Left cardiac atrium (tissue), 4 donors: ENCODE measurements around the gene MTHFD1L. TPM values are rescaled to one million over a fixed set of nuclear protein-coding genes. Genes with fewer than 3 reads are reported as not detected.

Experiments used
- ATAC-seq, 2 donors: fragments of 200-7000 bp; cut with Tn5 transposase; one replicate each; pipeline ENCODE4 v1.9.1; 2020; ENCODE audit warnings: mild to moderate bottlenecking in 2 of 2, moderate library complexity in 2 of 2
- DNase-seq: peaks from one replicate; pipeline ENCODE4 v3.0.0-alpha.2; 2020
- intact Hi-C, 2 donors: fragments of 100-400 bp; cut with DNase I; formaldehyde crosslinking; loops; one replicate each; pipeline versions ENCODE4 v1.14.1 to v1.15.1; 2022 to 2023
- total RNA-seq, 2 donors: library from RNA; stranded (reverse); fragmentation: NEBNext Ultra II Directional; extraction: Animal tissue kit (Norgen Biotek cat#: 25700); gene quantifications; one replicate each; pipeline ENCODE4 v1.2.1, GENCODE V29; 2021
- donor health status: DM: no; HTN: yes; CAD: no.
- donor health status: DM: no; HTN: yes; CAD: no; lungs with severe emphysema.
- donor health status: DM: yes; HTN: yes; CAD: no.
- donor health status: Dilated cardiomyopathy.

The MTHFD1L gene
- total RNA-seq, 2 donors from 2014 or later = 4.8 to 19.7 TPM

DNA sequence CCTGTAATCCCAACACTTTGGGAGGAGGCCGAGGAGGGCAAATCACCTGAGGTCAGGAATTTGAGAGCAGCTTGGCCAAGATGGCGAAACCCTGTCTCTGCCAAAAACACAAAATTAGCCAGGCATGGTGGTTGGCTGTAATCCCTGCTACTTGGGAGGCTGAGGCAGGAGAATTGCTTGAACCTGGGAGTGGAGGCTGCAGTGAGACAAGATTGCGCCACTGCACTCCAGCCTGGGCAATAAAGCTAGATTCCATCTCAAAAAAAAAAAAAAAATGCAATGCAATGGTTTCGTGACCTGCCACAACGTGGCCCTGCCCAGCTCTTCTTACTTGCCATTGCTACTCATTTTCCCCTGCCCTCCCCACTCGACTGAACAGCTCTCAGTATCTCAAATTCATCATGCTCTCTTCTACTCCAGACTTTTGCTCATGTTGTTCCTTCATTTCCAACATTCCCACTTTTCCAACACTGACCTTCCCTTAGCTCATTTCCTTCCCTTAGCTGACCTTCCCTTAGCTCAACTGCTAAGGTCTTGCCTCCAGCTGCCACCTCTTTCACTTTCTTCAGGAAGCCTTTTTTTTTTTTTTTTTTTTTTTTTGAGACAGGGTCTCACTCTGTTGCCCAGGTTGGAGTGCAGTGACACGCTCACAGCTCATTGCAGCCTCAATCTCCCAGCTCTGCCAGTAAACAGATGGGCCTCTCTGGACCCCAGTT is 2.1 kb upstream of the MTHFD1L start:
- DNase-seq = no peak
- intact Hi-C loops = no loop called here
- ATAC-seq = no peak

DNA sequence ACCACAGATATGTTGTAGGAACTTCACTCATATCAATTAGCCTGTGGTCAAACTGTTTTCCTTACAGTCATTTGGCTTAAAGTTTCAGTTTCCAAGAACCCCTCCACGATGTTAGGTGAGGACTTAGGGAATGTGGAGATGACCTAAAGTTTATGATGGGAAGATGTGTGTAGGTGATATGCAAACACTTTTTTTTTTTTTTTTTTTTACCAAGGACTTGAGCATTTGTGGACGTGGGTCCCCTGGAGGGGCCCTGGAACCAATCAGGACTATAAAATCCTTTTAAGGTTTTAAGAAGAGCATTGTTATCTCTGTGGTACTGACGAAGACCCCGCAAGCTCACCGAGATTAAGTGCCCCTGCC is 478 bp upstream of the MTHFD1L start:
- ATAC-seq (no peak), DNase-seq (no peak)
- intact Hi-C loops = no loop called here

DNA sequence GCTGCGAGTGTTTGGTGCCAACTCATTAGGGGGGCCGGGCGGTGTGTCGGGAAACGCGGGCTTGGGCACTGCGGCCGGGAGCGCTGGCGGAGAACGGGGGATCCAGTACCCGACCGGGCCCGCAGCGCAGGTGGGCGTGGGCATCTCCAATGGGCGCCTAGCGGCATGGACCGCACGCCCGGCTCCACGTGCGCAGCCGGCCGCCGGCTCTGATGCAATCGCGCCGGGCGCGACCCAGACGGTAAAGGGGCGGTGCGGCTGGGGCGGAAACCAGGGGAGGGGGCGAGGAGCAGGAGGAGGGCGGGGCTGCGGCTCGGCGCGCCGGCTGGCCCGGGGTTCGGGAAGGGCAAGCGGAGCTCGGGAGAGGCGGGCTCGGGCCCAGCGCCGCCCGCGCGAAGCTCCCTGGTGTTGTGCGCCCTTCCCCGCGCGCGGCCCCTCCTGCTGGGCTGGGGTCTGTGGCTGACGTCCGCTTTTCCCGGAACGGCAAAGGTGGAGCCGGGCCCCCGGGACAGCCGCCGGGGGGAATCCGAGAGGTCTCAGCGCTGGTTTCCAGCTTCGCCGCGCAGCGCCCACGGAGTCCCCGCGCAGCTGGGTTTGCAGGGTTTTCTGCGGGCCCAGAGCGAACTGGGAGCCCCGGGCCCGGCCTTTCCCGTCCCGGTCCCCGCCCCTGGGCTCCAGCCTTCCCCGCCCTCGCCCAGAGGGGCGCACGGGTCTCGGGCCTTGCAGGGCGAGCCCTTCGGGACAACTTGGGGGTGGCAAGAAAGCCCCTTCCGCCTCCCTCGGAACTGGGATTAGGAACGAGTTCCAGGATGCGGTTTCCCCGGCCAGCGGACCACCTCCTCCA is 867 bp downstream of the MTHFD1L start:
- intact Hi-C loops = no loop called here
- DNase-seq (peak; percentile 92), ATAC-seq (peak; percentile 92 to 93)

DNA sequence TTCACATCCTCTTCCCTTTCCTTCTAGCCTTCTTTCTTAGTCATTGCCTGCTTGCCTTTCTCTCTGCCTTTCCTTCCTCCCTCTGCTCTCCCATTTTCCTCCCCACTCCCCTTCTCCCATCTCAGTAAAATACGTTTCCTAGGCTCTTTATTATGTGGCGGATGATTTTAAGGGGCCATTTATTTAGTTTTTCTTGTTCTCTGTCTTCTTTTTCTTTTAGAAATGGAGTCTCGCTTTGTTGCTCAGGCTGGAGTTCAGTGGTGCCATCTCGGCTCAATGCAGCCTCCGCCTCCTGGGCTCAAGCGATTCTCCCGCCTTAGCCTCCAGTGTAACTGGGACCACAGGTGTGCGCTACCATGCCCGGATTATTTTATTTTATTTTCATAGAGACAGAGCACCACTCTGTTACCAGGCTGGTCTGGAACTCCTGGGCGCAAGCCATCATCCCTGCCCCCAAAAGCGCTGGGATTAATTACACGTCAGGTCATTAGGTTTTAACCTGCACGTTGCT is 1.5 kb downstream of the MTHFD1L start:
- ATAC-seq = peak in 1 of 2 donors; percentile 1
- DNase-seq = no peak
- intact Hi-C loops = no loop called here

DNA sequence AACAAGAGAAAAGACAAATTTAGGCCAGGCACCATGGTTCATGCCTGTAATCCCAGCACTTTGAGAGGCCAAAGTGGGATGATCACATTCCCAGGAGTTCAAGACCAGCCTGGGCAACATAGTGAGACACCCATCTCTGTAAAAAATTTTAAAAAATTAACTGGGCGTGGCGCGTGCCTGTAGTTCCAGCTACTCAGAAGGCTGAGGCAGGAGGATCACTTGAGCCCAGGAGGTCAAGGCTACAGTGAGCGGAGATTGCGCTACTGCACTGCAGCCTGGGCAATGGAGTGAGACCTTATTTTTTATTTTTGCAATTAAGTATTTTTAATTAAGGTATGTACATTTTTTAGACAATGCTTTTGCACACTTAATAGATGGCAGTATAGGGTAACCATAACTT is 3.3 kb downstream of the MTHFD1L start:
- ATAC-seq (no peak), DNase-seq (no peak)
- intact Hi-C loops = no loop called here

DNA sequence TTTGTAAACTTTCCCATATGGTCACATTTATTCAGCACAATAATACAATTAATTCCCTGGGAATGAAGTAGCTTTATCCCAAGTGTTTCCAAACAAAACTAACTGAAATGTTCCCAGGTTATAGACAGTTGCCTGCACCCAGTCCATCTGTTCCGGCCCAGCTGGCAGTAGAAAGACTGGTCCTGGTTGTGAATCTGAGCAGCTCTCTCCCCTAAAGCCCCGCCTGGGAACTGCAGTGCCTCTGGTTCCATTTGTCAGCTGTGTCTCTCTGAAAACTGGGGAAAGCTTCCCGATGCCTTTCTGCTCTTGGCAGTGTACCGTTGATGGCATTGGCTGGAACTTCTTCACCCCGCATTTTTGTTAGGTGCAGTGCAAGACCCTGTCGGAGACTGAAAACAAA is 8.7 kb downstream of the MTHFD1L start:
- DNase-seq = no peak
- intact Hi-C loops = no loop called here
- ATAC-seq = no peak

DNA sequence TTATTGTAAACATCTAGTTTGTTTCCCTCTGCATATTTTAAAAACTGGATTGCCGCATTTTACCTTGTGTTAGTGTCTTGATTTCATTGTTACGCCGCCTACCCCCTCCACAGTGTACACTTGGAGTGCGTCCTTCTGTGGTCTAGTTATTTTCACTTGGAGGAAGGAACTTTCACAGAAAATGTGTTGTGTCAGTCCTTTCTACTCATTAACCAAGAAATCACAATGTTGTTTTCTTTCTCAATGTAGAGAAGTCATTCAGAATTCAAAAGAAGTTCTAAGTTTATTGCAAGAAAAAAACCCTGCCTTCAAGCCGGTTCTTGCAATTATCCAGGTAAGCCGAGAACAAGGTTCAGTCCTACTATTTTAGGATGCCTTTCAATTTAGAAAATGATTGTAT is 10.3 kb downstream of the MTHFD1L start:
- ATAC-seq (no peak), DNase-seq (no peak)

DNA sequence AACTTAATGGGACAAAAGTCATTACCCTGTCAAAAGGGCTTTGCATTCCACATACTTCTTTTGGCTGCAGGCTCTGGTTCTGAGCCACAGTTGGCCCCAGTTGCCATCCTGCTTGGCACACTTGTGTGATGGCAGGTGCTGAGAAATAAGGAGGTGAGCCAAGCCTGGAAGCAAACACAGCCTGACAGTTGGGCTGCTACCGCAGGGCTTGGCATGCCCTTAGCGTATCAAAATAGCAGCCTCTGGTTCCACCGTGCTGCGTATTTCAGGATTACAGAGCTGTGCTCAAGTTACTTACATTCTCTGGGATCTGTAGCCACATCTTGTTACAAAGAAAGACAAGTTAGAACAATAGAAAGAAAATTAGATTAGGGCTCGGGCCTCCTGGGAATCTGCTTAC is 11.1 kb downstream of the MTHFD1L start:
- intact Hi-C loops = no loop called here
- DNase-seq (peak; percentile 67), ATAC-seq (peak; percentile 93 to 95)

More for the DNA sequence above, 10.3 kb downstream of the MTHFD1L start:
- intact Hi-C loops = no loop called here

DNA sequence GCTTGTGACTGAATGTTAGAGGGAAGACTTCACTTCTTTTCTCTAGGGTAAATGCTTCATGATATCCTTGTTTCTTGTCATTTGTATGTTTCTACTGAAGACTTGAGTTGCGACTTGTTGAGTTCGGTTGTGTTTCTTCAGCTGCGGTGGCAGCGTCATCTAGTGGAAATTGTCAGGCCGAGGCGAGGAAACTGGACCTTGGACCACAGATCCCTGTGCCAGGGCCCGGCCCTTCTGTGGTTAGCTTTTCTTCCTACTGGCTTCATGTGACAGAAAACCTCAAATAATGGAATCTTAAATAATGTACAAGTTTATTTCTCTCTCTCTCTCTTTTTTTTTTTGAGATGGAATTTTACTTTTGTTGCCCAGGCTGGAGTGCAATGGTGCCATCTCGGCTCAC is 12.4 kb downstream of the MTHFD1L start:
- intact Hi-C loops = no loop called here
- no peak for DNase-seq
- ATAC-seq = no peak

DNA sequence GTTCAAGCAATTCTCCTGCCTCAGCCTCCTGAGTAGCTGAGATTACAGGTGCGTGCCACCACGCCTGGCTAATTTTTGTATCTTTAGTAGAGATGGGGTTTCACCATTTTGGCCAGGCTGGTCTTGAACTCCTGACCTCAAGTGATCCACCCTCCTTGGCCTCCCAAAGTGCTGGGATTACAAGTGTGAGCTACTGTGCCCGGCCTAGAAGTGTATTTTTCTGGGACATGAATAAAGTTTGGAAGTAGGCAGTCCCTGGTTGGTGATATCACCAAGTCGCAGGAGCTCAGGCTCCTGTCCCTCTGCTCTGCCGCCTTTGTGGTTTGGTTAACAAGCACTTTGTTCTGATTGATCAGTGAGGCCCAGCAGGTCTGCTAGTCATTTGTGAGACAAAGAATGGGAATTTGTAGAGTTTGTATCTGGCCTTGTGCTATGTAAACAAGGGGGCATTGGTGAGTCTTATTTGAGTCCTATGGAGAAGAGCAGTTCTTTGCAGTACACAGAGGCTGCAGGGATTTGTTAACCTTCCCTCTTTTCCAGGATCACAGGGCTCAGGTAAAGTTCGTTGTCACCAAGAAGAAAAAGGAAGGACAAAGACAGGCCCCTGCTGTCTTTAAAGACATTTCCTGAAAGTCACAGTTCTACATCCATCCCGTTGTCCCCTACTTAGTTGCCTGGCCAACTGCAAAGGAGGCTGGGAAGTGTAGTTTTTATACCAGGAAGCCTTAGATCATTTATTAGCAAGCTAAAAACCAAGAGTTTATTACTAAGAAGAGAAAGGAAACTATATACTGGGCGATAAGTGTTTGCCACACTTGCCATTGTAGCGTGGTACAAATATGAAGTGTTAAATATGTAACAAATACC is 13.1 kb downstream of the MTHFD1L start:
- intact Hi-C loops = no loop called here
- DNase-seq = no peak
- no peak for ATAC-seq

DNA sequence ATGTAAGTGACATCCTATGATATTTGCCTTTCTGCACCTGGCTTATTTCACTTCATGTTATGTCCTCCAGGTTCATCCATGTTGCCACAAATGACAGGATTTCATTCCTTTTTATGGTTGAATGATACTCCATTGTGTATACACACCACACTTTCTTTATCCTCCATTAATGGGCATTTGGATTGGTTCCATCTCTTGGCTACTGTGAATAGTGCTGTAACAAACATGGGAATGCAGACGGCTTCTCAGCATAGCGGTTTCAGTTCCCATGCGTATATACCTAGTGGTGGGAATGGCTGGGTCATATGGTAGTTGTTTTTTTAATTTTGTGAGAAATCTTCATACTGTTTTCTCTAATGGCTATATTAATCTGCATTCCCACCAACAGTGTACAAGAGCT is 14.8 kb downstream of the MTHFD1L start:
- DNase-seq (no peak), ATAC-seq (no peak)
- intact Hi-C loops = no loop called here

DNA sequence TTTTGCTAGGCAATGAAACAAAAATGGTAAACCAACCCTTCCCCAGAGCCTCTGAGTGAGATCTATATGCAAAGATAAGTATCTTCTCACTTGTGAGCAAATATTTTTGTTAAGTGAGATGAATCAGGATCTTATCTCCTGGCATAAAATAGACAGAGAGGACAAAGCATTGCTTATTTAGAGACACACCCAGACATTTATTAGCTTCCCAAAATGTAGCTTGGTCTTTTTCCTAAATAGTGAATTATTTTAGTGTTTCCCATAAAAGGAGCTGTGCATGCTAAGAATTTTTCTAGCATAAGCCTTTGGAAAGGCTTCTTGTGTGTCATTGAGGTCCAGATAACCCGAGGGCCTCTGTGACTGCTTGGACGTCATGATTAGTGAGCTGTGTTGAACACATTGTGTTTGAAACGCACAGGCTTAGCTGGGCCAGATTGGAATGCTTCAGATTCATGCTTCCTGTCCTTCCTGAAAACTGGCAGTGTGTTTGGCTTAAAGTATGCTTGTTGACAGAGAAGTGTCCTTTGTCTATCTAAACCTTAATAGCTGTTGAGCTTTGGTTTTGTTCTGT is 16.5 kb downstream of the MTHFD1L start:
- intact Hi-C loops = no loop called here
- DNase-seq (peak; percentile 77), ATAC-seq (peak; percentile 94 to 95)

DNA sequence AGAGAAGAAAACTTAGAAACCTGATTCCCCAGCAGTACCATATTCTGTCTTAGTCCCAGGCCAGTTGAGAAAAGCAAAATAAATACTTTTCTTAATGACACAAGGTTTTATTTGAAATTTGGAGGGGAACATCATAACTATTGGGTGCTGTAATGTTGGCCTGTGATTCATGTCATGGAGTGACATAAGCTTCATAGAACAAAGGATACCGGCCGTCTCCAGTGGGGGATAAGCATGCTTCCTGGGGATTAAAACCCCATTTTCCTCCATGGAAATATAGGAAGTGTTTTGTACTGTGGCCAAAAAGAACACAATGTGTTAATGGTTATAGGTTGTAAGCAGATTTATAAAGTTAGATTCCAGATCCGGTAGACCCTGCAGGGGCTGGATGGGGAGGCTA is 18.0 kb downstream of the MTHFD1L start:
- ATAC-seq (no peak), DNase-seq (no peak)
- intact Hi-C loops = no loop called here

DNA sequence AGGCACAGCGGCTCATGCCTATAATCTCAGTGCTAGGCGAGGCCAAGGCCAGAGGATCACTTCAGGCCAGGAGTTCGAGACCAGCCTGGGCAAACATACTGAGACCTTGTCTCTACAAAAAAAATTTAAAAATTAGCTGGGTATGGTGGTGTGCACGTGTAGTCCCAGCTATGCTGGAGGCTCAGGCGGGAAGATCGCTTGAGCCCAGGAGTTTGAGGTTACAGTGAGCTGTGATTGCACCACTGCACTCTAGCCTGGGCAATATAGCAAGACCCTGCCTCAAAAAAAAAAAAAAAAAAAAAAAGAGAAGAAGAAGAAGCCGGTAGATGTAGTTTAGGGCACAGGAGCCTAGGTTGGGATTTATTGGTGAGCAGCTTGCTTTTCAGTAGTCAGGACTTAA is 20.7 kb downstream of the MTHFD1L start:
- intact Hi-C loops = no loop called here
- DNase-seq = no peak
- no peak for ATAC-seq

DNA sequence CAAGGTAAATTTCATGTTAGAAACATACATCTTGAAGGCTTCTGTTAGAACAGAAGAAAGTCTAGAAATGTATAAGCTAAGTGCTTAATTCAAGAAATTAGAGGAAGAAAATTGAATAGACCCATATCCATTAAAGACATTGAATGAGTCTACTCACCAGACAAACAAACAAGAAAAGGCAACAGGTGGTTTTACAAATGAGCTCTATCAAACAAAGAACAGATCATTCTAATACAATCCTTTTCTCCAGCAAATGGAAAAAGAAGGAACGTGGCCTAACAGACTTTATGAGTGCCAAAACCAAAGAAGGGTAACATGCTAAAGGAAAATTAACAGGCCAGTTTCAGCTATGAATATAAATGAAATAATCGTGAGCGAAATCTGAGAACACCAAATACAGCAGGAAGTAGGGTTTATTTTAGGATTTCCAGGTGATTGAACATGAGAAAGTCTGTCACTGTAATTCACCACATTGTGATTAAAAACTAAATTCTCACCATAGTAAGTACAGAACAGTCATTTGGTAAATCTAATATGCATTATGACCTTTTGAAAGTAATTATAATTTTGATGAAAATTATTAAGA is 22.6 kb downstream of the MTHFD1L start:
- ATAC-seq (no peak), DNase-seq (no peak)
- intact Hi-C loops = no loop called here

DNA sequence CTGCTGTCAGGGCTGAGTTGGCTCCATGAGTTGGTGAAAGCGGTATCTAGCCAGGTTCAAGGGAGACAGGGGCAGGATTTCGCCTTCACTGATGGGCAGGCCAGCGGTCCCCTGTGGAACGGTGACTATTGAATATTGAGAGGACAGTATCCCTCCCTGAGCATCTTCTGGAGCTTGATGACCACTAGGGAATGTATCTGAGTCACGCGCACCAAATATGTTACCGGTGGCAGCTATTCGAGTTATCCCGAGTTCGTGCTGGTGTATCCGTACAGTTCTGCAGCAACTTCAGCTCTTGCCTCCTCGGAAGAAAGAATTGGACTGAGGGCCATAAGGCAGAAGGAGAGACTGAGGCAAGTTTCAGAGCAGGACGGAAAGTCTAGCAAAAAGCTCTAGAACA is 24.8 kb downstream of the MTHFD1L start:
- DNase-seq = no peak
- ATAC-seq = no peak
- intact Hi-C loops = loop anchor here in 1 of 2 donors (5.0 to 10.0 kb wide), 2 partner anchors 124 to 442 kb away; no protein-coding TSS in a partner anchor

DNA sequence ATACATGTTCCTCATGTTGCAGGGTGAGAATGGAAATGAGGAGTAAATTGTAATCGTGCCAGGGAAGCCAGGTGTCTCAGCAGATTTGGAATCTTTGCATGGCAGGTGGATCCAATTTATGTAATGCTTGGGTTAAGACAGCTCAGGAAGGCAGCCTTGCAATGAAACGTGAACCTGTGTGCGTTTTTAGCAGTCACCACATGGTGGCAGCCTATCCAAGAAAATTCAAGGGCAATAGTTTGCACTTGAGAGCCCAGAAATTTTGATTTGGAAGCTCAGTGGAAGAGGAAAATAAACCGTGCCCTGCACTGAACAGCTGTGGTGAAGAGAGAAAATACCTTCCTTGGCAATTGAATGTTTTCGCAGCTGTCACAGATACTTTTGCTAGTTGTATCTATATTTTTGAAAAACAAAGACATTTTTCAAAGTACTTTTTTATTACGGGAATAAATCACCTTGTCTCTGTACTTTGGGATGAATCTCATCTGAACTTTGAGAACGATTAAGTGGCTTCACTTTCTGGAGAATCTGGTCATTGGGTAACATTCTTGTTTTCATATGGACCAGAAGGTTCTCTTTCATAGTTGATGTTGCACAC is 26.5 kb downstream of the MTHFD1L start:
- DNase-seq = peak; percentile 46
- ATAC-seq = peak; percentile 69 to 77
- intact Hi-C loops = loop anchor here (1.0 to 10.0 kb wide), 5 partner anchors 122 to 443 kb away; no protein-coding TSS in a partner anchor

DNA sequence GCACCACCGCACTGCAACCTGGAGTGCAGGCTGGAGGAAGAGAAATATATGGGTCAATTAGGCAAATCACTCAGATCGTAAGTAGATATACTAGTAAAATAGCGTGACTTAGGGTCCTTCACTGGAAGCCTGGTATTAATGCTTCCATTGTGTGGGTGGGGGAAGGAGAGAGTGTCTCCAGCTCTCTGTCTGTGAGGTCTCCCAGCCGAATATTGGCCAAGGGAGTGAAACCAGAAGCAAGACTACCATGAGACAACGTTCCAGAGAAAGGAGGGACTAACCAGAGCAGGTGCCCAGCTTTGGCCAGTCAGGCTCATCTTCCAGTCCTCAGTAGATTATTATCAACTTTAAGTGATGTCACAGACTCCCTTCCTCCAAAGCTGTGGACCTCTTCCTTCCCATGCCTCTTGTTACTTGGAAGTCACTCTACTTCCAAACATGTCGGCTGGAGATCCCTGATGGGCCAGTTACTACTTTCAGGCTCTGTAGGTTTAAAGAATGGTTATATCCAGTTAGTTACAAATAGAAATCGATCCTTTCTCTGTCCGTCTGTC is 28.8 kb downstream of the MTHFD1L start:
- intact Hi-C loops = loop anchor here in 1 of 2 donors (5.0 to 10.0 kb wide), 2 partner anchors 121 to 438 kb away; no protein-coding TSS in a partner anchor
- DNase-seq (no peak), ATAC-seq (no peak)
